HG02571 (cell line): ENCODE results near the gene DRD2.
"Not testable (repeated sequence)": the region's sequence is repeated elsewhere in the genome, so short reads cannot be mapped to it uniquely, and the experiment has no call there.

ENCODE experiments used
- ATAC-seq: cut with Tn5 transposase; IDR thresholded peaks from one replicate; pipeline ENCODE4 v1.9.1; 2021; ENCODE audit warnings: mild to moderate bottlenecking, moderate library complexity; ENCODE audit not compliant: unreplicated experiment

DRD2 gene

DNA sequence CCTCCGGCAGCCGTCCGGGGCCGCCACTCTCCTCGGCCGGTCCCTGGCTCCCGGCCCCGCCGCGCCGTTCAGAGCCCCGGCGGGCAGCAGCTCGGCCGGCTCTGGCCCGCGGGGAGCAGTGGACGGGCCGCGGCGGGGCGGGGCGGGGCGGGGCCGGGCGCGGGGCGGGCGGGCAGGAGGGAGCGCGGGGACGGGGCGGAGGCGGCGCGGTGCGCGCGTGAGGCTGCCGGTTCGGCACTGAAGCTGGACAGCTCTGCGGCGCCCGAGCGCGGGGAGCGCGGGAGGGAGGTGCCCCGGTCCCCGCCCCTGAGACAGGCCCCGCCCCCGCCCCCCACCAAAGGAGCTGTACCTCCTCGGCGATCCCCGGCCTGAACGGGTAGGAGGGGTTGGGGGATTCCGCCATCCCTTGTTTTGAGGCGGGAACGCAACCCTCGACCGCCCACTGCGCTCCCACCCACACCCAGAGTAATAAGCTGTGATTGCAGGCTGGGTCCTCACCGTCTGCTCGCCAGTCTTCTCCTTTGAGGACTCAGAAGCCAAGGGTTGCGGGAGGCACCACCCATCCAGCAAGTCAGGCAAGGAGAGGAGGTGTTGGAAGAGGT is at the start of gene DRD2:
Gene DRD2, minus strand, starts transcription at position 239 of the 602 bp plus-strand sequence. CDS start 50,747 bp downstream, outside the sequence.
- ATAC-seq = no peak

- ATAC-seq = not testable (repeated sequence)
Measured at GRCh38 chr11:113523906-113524305, 48.7 kb upstream of the DRD2 start.

DNA sequence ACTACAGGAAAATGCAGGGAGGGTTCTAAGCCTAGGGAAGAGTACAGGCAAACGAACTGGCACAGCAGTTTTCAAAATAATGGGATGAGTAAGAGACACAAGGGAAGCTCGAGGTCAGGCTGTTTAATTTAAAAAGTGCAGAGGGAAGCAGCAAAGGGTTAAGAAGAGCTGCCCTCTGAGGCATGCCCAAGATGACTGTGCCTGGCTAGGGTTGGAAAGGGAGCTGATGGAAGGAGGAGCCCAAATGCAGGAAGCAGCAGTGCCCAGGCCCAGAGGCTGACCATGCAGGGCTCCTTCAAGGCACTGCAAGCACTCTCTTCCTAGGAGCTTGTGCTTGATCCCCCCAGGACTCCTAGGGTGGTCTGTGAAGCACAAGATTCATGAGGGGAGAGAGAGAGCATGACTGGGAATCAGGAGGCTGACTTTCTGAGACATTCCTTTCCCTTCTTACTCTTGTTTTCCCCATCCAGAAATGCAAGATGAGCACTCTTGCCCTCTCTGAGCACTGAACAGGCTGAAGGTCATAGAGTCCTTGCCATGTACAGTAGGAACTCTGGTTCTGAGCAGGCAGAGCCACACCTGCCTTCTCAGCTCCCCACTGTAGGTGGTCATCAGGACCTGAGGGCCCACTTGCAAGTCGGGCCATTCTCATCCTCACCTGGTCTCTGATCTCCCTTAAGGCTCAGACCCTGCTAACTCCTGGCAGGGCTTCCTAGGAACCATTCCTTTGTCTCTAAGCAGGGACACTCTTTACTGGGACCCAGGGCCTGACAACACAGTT is 46.7 kb upstream of the DRD2 start:
- ATAC-seq = no peak

DNA sequence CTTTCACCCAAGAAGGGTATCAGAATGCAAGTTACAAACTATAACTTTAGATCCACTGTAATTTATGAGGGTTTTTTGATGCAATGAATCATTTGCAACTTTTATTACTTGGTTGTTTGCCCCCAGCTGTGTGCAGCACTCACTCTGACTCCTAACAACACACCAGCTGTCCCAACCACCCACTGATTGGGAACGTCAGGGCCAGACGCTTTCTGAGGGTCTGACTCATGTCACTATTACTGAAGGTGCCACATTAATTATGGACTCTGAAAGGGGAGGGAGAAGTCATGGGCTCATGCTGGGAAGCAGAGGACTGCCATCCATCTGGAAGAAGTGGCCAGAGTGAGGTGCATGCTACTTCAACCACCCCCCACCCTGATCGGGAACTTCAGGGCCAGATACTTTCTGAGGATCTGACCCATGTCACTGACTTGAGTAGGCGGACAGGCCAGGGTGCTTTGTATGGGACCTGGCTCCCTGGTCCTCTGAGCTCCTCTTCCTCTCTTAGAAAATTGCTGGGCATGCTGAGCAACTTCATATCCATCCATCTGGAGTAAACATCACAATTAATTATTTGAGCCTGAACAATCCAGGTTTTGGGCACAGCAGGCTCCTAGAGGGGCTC is 44.9 kb upstream of the DRD2 start:
- no peak for ATAC-seq

GRCh38 chr11:113518716-113519495 is 43.7 kb upstream of the DRD2 start:
- ATAC-seq = no peak

DNA sequence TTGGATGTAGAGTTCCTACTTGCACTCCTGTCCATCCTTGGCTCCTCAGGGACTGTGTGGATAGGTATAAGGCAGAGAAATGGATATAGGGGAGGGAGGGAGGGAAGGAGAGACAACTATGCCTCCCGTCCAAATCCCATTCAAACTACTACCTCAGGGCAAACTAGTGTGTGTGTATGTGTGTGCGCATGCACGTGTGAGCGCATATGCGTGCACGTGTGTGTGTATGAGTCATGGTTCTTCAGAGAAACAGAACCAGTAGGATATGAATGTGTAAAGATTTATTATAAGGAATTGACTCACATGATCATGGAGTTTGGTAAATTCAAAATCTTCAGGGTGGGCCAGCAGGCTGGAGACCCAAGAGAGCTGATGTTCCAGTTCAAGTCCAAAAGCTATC is 42.2 kb upstream of the DRD2 start:
- no peak for ATAC-seq

DNA sequence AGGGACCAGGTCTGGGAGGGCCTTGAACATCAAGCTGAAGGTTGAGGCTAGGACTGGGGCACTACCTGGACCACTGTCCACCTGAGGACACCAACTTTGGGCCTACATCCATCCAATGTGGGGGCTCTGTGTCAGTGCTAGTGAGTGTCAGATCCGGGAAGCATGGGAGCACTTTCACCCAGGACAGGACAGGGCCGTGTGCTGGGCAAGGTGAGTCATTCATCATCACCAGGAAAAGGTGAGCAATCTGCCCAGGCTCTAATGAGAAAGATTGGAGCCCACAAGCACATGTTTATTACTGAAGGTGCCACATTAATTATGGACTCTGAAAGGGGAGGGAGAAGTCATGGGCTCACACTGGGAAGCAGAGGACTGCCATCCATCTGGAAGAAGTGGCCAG is 39.7 kb upstream of the DRD2 start:
- ATAC-seq = no peak

DNA sequence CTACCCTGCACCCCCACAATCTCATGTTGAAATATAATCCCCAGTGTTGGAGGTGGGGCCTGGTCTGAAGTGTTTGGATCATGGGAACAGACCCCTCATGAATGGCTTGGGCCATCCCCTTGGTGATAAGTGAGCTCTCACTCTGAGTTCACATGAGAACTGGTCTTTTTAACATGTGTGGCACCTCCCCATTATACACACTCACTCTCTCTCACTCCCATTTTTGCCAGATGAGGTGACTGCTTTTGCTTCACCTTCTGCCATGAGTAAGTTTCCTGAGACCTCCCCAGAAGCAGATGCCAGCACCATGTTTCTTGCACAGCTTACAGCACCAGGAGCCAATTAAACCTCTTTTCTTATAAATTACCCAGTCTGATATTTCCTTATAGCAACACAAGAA is 32.1 kb upstream of the DRD2 start:
- ATAC-seq = no peak

GRCh38 chr11:113506893-113507292 is 31.7 kb upstream of the DRD2 start:
- ATAC-seq = no peak

DNA sequence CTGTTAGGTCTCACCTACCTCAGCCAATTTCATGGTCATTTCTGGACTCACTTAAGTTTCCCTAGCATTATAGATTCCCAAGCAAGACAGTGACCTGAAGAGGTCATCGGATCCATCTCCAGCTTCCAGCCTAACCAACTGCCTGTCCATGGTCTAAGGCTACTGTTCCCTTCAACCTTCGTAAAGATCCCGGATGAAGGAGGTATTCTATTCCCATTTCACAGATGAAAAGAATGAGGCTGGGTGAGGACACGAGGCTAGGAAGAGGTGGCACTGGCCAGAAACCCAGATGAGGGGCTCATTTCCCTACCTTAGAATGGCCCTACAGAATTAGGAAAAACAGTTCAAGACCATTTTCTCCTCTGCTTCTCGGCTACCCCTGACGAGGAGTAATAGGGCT is 31.3 kb upstream of the DRD2 start:
- no peak for ATAC-seq

DNA sequence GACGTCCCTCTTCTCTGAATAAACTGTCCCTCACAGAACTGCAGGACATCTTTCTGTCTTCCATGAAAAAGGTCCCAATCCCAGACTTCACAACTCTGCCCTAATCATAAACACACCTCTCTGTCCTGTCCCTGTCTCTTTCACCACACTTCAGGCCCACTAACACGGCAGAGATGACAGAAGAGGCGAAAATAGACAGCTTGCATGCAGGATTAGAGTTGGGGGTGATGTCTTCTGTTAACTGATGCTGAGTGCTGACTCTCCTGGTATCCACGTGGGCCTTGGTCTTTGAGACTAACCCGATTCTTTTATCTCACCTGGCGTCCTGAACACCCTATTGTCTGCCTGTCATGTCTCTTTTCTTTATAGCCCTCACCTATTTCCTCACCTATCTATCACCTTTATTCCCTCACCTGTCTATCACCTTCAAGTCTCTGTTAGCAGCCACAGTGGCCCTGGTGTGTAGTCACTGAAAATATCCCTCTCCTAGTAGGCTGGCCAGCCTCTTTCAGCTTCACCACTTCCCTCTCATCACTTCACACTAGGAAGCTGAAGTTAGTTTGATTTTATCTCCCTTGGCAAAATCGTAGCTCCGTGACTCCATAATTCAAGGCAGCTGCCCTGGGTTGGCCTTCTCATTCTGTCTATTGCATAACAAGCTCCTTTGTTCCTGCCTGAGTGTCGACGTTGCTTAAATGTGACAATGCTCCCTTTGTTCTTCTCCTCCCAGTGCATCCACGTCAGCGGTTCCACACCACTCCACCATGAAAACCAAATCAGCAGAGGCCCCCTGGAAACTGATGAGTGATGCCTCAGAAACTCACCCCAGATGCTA is 30.6 kb upstream of the DRD2 start:
- ATAC-seq = no peak

DNA sequence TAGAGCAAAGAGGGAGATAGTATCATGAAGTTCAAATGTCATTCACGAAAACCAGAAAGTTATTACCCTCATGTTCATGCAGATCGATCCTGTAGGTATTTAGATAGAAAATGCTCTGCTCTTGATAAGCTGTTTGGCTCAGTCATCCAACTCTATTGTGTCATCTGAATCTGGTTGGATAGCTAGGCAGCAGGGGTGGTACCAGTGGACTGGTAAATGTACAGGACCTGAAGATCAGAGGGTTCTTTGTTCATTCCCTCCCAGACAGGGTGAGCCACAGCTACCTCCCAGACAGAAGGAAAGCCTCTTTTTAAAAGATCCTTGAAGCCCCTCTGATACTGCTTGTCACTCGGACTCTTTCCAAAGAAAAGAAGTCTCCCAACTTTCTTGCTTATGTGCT is 29.8 kb upstream of the DRD2 start:
- ATAC-seq = no peak

DNA sequence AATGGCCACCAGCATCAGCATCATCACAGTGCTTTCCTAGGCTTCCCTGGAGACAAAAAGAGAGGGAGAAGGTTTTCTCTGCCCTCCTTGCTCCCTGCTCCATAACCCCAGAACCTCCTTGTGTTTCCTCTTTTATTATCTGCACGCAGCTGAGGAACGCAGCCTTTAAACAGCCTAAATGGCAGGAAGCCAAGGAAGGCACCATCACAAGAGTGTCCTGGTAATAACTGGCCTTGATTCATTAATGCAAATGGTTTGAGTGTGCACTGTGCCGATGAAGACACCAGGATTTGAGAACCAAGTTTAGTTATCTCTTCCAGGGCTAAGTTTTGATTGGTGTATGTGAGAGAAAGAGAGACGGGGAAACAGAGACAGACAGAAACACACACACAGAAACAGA is 29.4 kb upstream of the DRD2 start:
- ATAC-seq = no peak

GRCh38 chr11:113504071-113504470 is 28.9 kb upstream of the DRD2 start:
- ATAC-seq = no peak

DNA sequence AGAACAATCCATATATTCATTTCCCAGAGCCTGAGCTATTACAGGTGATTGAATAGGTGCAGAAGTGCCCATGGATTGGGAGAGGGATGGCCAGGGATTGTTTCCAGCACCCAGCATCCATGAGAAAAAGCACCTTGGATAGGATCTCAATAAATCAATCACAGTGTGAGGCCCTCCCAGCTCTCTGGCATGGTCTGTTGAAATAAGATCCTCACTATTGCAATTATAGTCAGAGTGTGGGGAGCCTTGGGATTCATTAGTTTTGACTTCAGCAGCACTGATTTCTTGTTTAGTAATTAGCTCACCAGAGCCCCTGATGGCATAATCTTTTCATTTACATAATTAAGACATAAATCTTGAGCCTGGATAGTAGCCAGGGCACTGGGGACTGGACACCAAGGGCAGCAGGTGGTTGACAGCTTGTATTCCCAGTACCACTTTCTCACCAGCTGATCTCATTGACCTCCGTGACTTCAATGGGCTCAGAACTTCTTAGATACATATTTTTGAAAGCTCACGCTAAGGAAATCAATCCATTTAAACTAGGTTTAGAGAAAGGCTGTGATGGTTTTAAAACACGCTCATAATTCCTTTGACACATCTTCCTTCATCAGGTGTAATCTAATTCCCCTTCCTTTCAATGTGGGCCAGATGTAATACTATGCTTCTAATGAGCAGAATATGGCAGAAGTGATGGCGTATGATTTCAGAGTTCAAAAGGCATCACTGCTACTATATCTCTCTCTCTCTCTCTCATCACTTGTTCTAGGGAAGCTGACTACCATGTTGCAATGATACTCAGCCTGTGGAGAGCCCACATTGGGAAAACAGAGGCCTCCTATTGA is 22.1 kb upstream of the DRD2 start:
- no peak for ATAC-seq

GRCh38 chr11:113496026-113496651 is 20.9 kb upstream of the DRD2 start:
- no peak for ATAC-seq

- no peak for ATAC-seq
Measured at GRCh38 chr11:113494021-113494420, 18.8 kb upstream of the DRD2 start.

GRCh38 chr11:113493206-113493605 is 18.0 kb upstream of the DRD2 start:
- ATAC-seq = no peak

DNA sequence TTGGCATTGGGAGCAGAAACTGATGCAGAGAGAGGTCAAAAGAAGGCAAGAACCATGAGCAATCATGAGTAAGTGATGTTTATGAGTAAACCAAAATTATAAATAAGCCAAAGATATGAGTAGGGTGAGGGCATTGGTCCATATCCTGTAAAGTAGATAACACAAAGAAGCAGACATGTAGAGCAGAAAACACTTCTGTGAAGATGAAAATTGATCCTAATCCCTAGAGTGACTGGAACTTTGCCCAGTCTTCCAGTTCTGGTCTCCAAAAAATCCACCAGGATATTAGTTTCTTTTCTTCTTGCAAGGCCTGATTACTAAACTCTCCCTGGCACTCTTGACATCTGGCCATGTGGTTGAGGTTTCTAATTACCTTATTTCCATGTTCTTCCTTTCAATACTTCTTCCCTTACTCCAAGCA is 13.7 kb upstream of the DRD2 start:
- ATAC-seq = no peak
